ENCODE measurements around the gene HPCA. TPM values are rescaled to one million over a fixed set of nuclear protein-coding genes. Genes with fewer than 3 reads are reported as not detected.

HPCA gene
- total RNA-seq, 1 donor from 2014 or later: not detected

DNA sequence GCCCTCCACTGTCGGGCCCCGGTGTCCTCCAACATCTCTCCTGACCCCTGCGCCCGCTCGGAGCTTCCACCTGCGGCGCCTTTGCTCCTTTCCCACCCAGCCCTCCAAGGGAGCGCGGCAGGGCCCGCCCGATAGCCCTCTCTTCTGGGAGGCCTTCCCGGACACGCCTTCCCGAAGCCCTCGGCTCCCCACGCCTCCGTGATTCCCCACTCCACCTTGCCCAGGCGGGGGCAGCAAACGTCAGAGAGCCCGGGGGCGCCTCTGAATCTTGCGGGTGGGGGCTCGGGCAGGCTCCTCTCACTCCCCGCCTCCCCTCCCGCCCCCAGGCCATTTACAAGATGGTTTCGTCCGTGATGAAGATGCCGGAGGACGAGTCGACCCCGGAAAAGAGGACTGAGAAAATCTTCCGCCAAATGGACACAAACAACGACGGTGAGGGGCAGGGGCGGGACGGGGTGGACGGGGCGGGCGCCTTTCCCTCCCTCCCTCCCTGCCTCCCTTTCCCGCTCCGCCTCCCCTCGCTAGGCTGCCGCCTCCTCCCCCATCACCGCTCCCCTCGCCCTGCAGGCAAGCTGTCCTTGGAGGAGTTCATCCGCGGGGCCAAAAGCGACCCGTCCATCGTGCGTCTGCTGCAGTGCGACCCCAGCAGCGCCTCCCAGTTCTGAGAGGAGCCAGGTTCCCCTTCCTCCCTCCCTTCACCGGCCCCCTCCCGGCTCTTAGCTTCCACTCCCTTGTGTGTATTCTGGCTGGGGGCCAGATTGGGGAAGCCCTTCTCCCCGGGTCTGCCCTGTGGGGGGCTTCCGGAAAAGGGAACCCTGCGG lies 7.1 kb downstream of the HPCA start:
- Mint-ChIP-seq H3K36me3 (ENCODE audit: unreplicated experiment) (no peaks in the 10 kb centered on the region), H3K27me3 (ENCODE audit: unreplicated experiment) (peaks cover 33% of the 10 kb centered on the region), H3K27ac (ENCODE audit: unreplicated experiment) (no peak overlapping the region), H3K4me3 (ENCODE audit: unreplicated experiment) (peak overlapping the region; percentile 73), H3K4me1 (ENCODE audit: unreplicated experiment) (peaks cover 13% of the 10 kb centered on the region), H3K9me3 (ENCODE audit: unreplicated experiment) (no peaks in the 10 kb centered on the region)
- TF ChIP-seq, protein P1, sequence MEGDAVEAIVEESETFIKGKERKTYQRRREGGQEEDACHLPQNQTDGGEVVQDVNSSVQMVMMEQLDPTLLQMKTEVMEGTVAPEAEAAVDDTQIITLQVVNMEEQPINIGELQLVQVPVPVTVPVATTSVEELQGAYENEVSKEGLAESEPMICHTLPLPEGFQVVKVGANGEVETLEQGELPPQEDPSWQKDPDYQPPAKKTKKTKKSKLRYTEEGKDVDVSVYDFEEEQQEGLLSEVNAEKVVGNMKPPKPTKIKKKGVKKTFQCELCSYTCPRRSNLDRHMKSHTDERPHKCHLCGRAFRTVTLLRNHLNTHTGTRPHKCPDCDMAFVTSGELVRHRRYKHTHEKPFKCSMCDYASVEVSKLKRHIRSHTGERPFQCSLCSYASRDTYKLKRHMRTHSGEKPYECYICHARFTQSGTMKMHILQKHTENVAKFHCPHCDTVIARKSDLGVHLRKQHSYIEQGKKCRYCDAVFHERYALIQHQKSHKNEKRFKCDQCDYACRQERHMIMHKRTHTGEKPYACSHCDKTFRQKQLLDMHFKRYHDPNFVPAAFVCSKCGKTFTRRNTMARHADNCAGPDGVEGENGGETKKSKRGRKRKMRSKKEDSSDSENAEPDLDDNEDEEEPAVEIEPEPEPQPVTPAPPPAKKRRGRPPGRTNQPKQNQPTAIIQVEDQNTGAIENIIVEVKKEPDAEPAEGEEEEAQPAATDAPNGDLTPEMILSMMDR (IDR thresholded peaks at IDR 0.05): peak; percentile 33
- no peak for DNase-seq (ENCODE audit: extremely low spot score, unreplicated experiment)

DNA sequence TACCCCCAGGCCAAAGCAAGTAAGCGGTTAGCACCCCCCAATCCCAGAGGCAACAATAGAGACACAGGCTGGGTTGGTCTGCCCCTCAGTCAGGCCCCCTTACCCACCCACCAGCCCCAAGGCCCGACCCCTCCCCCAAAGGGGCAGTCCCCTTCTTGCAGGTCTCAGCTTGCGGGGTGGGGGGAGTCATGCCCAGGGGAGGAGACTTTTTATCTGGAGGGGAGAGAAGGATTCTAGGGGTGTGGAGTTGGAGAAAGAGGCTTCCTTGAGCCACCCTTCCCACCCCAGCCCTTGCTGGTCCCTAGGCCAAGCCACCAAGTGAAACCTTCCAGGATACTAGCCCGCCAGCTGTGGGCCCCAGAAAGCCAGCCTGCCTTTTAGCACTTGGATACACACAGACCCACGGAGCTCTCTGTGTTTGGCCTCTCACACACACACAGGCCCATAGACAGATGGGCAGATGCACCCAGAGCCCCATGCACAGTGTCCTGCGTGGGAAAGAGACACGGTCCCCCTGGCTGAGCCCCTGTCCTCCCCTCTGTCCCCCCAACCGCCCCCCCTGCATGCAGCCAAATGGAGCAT lies 7.8 kb downstream of the HPCA start:
- Mint-ChIP-seq H3K4me3 (ENCODE audit: unreplicated experiment) (peak overlapping the region; percentile 73), H3K4me1 (ENCODE audit: unreplicated experiment) (peaks cover 13% of the 10 kb centered on the region), H3K27me3 (ENCODE audit: unreplicated experiment) (peaks cover 30% of the 10 kb centered on the region), H3K9me3 (ENCODE audit: unreplicated experiment) (no peaks in the 10 kb centered on the region), H3K27ac (ENCODE audit: unreplicated experiment) (no peak overlapping the region), H3K36me3 (ENCODE audit: unreplicated experiment) (no peaks in the 10 kb centered on the region)
- no peak for DNase-seq (ENCODE audit: extremely low spot score, unreplicated experiment)
- TF ChIP-seq, protein P1 (IDR thresholded peaks at IDR 0.05): no peak

DNA sequence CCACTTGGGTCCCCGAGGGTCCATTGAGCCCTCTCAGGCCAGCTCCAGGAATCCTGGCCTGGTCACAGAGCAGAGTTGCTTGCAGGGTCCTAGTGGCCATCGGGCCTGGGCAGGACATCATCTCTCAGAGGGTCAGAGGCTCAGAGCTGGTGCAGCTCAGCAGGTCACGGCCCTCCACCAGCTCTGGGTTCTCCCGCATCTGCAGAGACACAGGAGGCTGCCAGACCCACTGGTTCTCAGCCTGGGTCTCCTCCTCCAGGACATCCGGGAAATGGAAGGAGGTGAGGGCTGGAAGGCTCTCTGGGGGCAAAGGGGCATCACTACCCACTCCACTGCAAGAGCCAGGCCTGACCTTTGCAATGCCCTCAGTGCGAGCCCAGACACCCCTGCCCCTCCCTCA lies 8.4 kb downstream of the HPCA start:
- Mint-ChIP-seq H3K4me3 (ENCODE audit: unreplicated experiment) (no peak overlapping the region), H3K9me3 (ENCODE audit: unreplicated experiment) (no peaks in the 10 kb centered on the region), H3K4me1 (ENCODE audit: unreplicated experiment) (peaks cover 13% of the 10 kb centered on the region), H3K27ac (ENCODE audit: unreplicated experiment) (no peak overlapping the region), H3K27me3 (ENCODE audit: unreplicated experiment) (peaks cover 25% of the 10 kb centered on the region), H3K36me3 (ENCODE audit: unreplicated experiment) (no peaks in the 10 kb centered on the region)
- DNase-seq (ENCODE audit: extremely low spot score, unreplicated experiment): no peak
- TF ChIP-seq, protein P1 (IDR thresholded peaks at IDR 0.05): no peak

DNA sequence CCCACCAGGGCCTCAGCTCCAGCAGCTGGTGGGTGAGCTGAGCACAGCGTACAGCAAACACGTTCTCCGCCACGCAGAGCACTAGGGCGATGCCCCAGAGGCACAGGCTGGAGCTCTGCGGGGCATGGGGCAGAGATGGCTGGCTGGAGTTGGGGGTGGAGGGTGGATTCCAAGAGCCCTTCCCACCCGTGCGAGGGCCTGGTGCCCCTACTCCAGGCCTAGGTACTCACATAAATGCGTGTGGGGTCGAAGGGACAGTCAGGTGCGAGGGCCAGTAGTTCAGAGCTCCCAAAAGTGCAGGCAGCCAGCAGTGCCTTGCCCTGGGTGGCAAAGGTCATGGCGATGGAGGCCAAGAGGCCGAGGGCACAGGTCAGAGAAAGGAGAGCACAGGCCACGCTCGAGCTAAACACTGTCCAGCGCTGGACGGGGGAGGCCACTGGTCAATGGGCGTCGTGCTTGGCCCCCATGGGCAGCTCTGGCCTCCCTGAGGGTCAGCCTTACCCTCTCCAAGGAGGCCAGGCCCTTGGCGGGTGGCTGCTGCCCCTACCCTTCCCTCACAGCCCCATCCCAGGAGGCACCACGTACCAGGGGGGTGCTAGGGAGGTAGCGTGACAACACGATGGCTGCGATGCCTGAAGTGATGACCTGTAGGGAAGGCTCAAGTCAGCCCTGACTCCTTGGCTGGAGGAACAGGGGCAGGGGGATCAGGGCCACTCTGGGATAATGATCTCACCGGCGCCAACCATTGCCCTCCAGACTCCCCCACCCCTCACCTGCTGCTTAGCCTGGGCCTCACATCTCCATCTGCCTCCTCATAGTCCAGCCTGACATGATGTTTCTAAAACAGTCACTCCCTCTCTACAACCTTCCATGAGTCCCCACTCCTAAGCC lies 9.3 kb downstream of the HPCA start:
- no peak for DNase-seq (ENCODE audit: extremely low spot score, unreplicated experiment)
- H3K4me3 Mint-ChIP-seq (ENCODE audit: unreplicated experiment): no peak overlapping the region

More for the DNA sequence above, 9.3 kb downstream of the HPCA start:
- Mint-ChIP-seq H3K27ac (ENCODE audit: unreplicated experiment) (no peak overlapping the region), H3K9me3 (ENCODE audit: unreplicated experiment) (no peaks in the 10 kb centered on the region), H3K36me3 (ENCODE audit: unreplicated experiment) (no peaks in the 10 kb centered on the region), H3K27me3 (ENCODE audit: unreplicated experiment) (peaks cover 16% of the 10 kb centered on the region), H3K4me1 (ENCODE audit: unreplicated experiment) (peaks cover 16% of the 10 kb centered on the region)
- TF ChIP-seq, protein P1 (IDR thresholded peaks at IDR 0.05): no peak
